ENCODE results near the gene EHF.

EHF gene

DNA sequence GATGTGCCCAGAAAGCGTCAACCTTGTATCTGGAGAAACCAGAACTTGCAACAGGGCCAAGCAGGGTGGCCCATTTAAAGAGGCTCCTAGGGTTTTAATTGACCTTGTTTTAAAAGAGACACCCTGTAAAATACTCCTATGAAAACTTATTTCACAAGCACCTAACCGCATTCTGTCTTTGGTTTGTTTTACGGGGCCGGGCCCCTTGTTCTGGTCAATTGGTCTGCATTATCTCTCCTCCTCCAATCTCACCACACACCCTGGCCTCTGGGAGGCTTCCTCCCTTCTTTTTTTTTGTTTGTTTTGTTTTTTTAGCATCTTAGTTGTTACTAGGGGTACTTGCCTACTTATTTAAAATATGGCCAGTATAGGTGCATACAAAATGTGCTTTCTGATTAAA lies 4.7 kb downstream of the EHF start:
- DNase-seq (ENCODE audit: low spot score): no peak

DNA sequence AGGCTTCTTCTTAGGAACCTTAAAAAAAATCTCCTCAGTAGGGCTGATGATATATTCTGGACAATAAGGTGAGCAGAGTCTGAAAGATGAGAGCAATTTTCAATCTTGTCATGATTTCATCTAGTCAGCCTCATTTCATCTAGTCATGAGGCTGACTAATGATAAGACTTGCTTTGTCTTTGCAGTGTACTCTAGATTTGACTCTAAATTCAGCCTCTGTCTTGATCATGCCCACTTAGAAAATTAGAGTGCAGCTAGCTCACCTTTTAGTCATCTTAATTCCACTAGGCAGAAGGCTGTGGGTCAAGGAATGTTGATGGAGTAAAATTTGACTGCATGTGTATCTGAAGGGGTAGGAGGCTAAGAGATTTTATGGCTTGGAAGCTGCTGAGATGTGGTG lies 5.5 kb downstream of the EHF start:
- no peak for DNase-seq (ENCODE audit: low spot score)

- DNase-seq (ENCODE audit: low spot score): no peak
Measured at GRCh38 chr11:34627197-34627596, 6.3 kb downstream of the EHF start.

GRCh38 chr11:34629711-34630110 lies 8.8 kb downstream of the EHF start:
- no peak for DNase-seq (ENCODE audit: low spot score)

DNA sequence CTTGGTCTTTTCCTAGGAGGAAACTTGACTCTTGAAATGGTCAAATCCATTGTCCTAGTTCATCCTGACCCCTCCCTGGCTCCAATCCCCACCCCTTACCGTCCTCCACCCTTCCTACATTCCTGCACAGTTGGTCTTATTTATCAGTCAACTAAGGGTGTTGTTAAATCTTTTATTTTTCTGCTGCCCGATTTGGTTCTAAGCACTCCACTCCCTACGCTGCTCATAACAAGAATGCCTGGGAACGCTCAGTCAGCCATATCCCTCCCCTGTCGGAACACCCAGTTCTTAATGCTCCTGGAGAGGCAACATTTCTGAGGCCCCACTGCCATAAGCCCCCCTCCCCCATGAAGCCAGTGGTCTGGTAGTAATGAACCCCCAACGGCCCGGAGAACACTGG lies 9.7 kb downstream of the EHF start:
- no peak for DNase-seq (ENCODE audit: low spot score)

GRCh38 chr11:34631297-34631696 lies 10.4 kb downstream of the EHF start:
- DNase-seq (ENCODE audit: low spot score): no peak

DNA sequence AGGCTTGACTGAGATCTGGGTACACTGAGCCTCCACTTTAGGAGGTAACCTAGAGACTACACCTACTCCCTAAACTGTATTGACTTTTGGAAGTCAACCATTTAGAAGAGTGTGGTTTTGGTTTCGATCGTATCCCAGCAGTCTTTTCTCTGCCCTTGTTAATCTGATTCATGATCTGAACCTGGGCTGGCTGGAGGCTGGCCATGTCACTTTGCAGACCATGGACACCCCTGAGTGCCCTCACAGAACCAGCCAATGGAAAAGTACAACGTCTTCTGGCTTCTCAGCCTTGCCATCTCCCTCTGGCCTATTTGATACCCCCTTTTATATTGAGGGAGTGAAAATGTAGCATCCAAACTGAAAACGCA lies 10.8 kb downstream of the EHF start:
- no peak for DNase-seq (ENCODE audit: low spot score)

GRCh38 chr11:34632105-34632791 lies 11.4 kb downstream of the EHF start:
- no peak for DNase-seq (ENCODE audit: low spot score)

- DNase-seq (ENCODE audit: low spot score): no peak
Measured at GRCh38 chr11:34633640-34633989, 12.7 kb downstream of the EHF start.

GRCh38 chr11:34633990-34634693 lies 13.2 kb downstream of the EHF start:
- no peak for DNase-seq (ENCODE audit: low spot score)

DNA sequence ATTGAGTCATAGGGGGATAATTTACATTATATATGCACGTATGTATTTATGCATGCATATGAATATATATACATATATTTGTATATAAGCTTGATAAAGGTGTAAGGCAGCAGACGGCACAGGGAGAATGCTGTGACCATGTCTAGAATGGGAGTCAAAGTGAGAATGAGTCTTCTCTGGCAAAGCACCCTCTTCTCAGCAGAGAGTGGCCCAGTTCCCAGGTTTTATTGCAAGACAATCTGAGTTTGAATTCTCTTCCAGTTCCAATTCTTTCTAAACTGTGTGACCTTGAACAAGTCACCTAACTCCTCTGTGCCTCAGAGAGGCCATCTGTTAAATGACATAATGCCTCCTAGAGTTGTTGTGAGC lies 13.8 kb downstream of the EHF start:
- no peak for DNase-seq (ENCODE audit: low spot score)

- no peak for DNase-seq (ENCODE audit: low spot score)
Measured at GRCh38 chr11:34636127-34636526, 15.2 kb downstream of the EHF start.

DNA sequence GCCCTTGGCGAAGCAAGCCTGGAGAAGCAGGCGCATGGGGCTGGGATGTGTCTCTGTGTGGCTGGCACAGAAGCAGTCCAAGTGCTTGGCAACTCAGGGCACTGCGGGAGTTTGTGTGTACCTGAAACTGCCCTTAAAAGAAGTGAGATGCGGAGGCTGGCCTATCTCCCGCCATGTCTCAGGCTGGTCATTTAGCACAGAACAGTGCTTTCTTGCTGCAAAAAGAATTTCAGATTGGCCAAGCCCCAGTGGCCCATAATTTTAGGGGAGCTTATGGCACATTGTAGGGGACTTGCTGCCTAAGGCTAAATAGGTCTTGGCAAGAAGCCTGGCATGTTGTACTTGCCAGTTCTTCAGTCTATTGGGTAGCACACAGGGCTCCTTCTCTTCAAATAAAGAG lies 16.4 kb downstream of the EHF start:
- no peak for DNase-seq (ENCODE audit: low spot score)

- no peak for DNase-seq (ENCODE audit: low spot score)
Measured at GRCh38 chr11:34638897-34639296, 18.0 kb downstream of the EHF start.

DNA sequence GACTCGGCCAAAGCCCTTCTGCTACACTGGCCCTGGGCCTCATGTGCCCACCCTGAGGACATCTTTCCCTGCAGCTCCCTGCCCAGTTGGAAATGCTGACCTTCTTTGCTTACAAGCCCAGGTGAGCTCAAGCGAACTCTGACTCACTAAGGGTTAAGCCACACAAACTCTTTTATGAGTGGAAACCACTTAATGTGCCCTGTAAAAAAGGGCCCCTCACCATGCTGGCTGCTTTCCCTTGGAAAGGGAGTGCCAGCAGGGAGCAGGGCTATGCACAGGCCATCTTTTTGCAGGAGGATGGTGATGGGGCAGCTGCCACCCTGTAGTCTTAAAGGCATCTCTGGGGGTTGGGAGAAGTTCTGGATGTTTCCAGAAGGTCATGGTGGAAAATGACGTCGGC lies 18.7 kb downstream of the EHF start:
- DNase-seq (ENCODE audit: low spot score): no peak

- DNase-seq (ENCODE audit: low spot score): no peak
Measured at GRCh38 chr11:34640050-34640923, 19.4 kb downstream of the EHF start.

- DNase-seq (ENCODE audit: low spot score): no peak
Measured at GRCh38 chr11:34640924-34641275, 20.0 kb downstream of the EHF start.

GRCh38 chr11:34641456-34641855 lies 20.6 kb downstream of the EHF start:
- no peak for DNase-seq (ENCODE audit: low spot score)

DNA sequence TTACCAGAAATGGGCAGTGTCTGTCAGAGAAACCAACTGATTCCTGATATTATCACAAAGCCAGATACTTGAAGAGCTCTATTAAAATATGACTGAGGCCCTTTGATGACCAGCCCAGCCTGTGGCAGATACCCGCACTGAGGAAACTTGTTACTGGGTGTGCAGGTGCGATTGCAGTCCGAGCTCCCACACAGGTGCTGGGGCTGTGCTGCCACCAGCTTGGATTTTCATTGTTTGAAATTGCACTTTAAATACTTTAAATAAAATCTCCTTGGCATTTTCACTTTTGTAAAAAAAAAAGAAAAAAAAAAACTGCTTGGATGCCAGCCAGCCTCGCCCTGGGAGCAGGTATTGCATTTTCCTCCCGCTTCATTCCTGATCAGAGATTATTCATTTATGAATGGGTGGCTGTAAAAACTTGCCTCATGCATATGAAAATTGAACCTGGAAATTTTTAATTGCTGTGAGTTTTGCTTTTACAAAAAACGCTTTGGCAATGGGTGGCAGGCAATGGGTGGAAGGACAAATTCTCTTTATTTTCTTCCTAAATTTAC lies 21.2 kb downstream of the EHF start:
- no peak for DNase-seq (ENCODE audit: low spot score)

DNA sequence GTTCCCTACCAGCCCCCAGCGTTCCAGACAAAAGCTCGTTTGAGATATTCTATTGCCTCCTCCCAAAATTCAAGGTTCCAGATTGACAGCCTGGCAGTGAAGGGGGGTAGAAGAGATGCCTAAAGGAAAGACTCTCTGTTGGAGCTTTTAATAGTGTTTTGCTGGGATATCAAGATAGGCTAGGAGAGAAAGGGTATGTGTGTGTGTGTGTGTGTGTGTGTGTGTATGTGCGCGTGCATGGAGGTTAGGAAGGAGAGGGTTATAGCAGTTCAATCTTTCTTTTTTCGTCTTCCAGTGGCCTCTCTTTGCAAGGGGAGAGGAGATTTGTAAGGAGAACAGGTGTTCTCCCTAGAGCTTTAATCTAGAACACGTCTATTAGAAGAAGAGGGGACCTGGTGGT lies 22.0 kb downstream of the EHF start:
- DNase-seq (ENCODE audit: low spot score): no peak

GRCh38 chr11:34643311-34643710 lies 22.4 kb downstream of the EHF start:
- DNase-seq (ENCODE audit: low spot score): no peak

DNA sequence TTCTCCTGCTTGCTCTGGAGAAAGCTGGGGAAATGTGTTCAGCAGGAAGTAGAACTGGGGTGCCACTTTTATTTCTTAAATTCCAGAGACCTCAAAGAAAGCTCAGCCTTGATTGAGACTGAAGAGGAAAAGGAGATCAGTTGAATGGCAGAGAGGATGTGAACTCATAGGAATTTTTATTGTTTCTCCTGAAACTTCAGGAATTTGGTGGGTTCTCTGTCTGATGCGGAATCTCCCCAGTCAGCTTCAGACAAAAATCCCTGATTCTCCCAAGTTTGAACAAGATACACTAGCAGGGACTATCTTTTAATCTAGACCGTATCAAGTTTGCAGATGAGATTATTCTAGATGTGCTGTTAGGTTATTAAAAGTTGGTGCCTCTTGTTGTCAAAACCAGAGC lies 23.0 kb downstream of the EHF start:
- DNase-seq (ENCODE audit: low spot score): no peak

Data from AG08395 (cell line).